H1 (cell line): ENCODE results near the gene CACNB2. TPM values are rescaled to one million over a fixed set of nuclear protein-coding genes. Genes with fewer than 3 reads are reported as not detected.

Experiments used
- CTCF ChIA-PET: fragments of 300-600 bp; sonication (Branson Sonifier 250); formaldehyde crosslinking; loops from one replicate; lab custom pipeline; 2021; ENCODE audit not compliant: partially characterized antibody; lab: Charles Lee
- POLR2A ChIA-PET: fragments of 300-600 bp; sonication (Branson Sonifier 250); formaldehyde crosslinking; loops from one replicate; lab custom pipeline; 2021; ENCODE audit warnings: inconsistent platforms; ENCODE audit not compliant: partially characterized antibody; lab: Charles Lee
- DNase-seq, 2 experiments: peaks; one replicate each; pipeline versions ENCODE4 v3.0.0 to v3.0.0-alpha.2; 2010 to 2022; ENCODE audit warnings: low spot score in 2 of 2, low read depth in 1 of 2, mixed read lengths in 1 of 2
- FAIRE-seq: peaks from 2 replicates; lab custom pipeline; 2011; peaks lifted over from hg19 to GRCh38; lab: Jason Lieb, UNC
- H2AFZ ChIP-seq: 2 replicates; pipeline ENCODE4 v1.8.1; 2012; ENCODE audit warnings: low read length, inconsistent platforms
- H2AK5ac ChIP-seq: 2 replicates; pipeline ENCODE4 v1.6.1; 2013; ENCODE audit warnings: low read depth, low read length
- H2BK120ac ChIP-seq: replicated peaks from 2 replicates; pipeline ENCODE3; 2013; ENCODE audit warnings: low read depth, low read length, inconsistent platforms
- H2BK12ac ChIP-seq: 2 replicates; pipeline ENCODE4 v1.6.1; 2013; ENCODE audit warnings: low read depth, low read length
- H2BK15ac ChIP-seq: 2 replicates; pipeline ENCODE4 v1.6.1; 2013; ENCODE audit warnings: low read length
- H2BK20ac ChIP-seq: 2 replicates; pipeline ENCODE4 v1.6.1; 2013; ENCODE audit warnings: low read length
- H2BK5ac ChIP-seq: 2 replicates; pipeline ENCODE4 v1.6.1; 2013; ENCODE audit warnings: low read depth, low read length
- H3K14ac ChIP-seq: 2 replicates; pipeline ENCODE4 v1.6.1; 2013; ENCODE audit warnings: inconsistent platforms; ENCODE audit not compliant: insufficient read length
- H3K18ac ChIP-seq: 2 replicates; pipeline ENCODE4 v1.6.1; 2013; ENCODE audit warnings: low read length; ENCODE audit errors: extremely low read depth
- H3K23ac ChIP-seq: 2 replicates; pipeline ENCODE4 v1.6.1; 2013; ENCODE audit warnings: inconsistent platforms; ENCODE audit not compliant: insufficient read length
- H3K23me2 ChIP-seq: 2 replicates; pipeline ENCODE4 v1.6.1; 2013; ENCODE audit warnings: low read depth, low read length
- H3K27ac ChIP-seq: 2 replicates; pipeline ENCODE4 v1.6.1; 2011; ENCODE audit warnings: low read depth, low read length, inconsistent platforms
- H3K27me3 ChIP-seq, 4 experiments: replicated peaks in 1 of 4; 1 replicate in 1 of 4; 2 replicates in 3 of 4; pipeline versions ENCODE4 v1.6.1 to v1.8.1; 2011 to 2013; ENCODE audit warnings: low read length in 3 of 4, mild to moderate bottlenecking in 3 of 4, inconsistent platforms in 2 of 4, mixed read lengths in 2 of 4, moderate library complexity in 1 of 4; ENCODE audit not compliant: control insufficient read depth in 3 of 4, insufficient read depth in 3 of 4; ENCODE audit errors: extremely low read depth in 1 of 4
- H3K36me3 ChIP-seq, 4 experiments: 2 replicates each; pipeline versions ENCODE4 v1.6.1 to v1.8.1; 2011 to 2013; ENCODE audit warnings: mild to moderate bottlenecking in 4 of 4, low read length in 3 of 4, moderate library complexity in 2 of 4, control low read depth in 1 of 4, inconsistent platforms in 1 of 4; ENCODE audit not compliant: insufficient read depth in 4 of 4, control insufficient read depth in 2 of 4
- H3K4ac ChIP-seq: replicated peaks from 2 replicates; pipeline ENCODE3; 2013; ENCODE audit warnings: low read length, low read depth, mixed read lengths, inconsistent platforms; ENCODE audit not compliant: insufficient read length
- H3K4me1 ChIP-seq, 4 experiments: replicated peaks in 1 of 4; 1 replicate in 1 of 4; 2 replicates in 3 of 4; pipeline versions ENCODE4 v1.6.1 to v1.8.1; 2011 to 2013; ENCODE audit warnings: low read length in 3 of 4, inconsistent platforms in 2 of 4, mixed read lengths in 1 of 4; ENCODE audit not compliant: insufficient read depth in 4 of 4, control insufficient read depth in 3 of 4
- H3K4me2 ChIP-seq, 2 experiments: 2 replicates each; pipeline versions ENCODE4 v1.6.1 to v1.8.1; 2011 to 2013; ENCODE audit warnings: low read depth in 2 of 2, low read length in 2 of 2, control low read depth in 1 of 2, inconsistent platforms in 1 of 2, mild to moderate bottlenecking in 1 of 2; ENCODE audit not compliant: insufficient read depth in 1 of 2
- H3K4me3 ChIP-seq, 4 experiments: fragments of 200-600, 300-600 bp in 1 of 4; sonication (generic), shearing (Covaris generic), sonication (Bioruptor Twin) in 1 of 4; 2 replicates each; pipeline versions ENCODE4 v1.5.1 to v1.8.1; 2011 to 2016; ENCODE audit warnings: low read length in 4 of 4, low read depth in 3 of 4, control low read depth in 2 of 4, inconsistent platforms in 2 of 4, mild to moderate bottlenecking in 2 of 4, mixed read lengths in 1 of 4, moderate library complexity in 1 of 4; ENCODE audit not compliant: insufficient read depth in 2 of 4; ENCODE audit errors: extremely low read depth in 1 of 4
- H3K56ac ChIP-seq: replicated peaks from 2 replicates; pipeline ENCODE3; 2013; ENCODE audit warnings: low read depth, mild to moderate bottlenecking, mixed read lengths, low read length, inconsistent platforms; ENCODE audit not compliant: insufficient read length
- H3K79me1 ChIP-seq: 2 replicates; pipeline ENCODE4 v1.6.1; 2013; ENCODE audit warnings: low read depth, low read length, control low read depth
- H3K79me2 ChIP-seq, 2 experiments: 2 replicates each; pipeline versions ENCODE4 v1.6.1 to v1.8.1; 2012 to 2013; ENCODE audit warnings: low read length in 2 of 2, mild to moderate bottlenecking in 2 of 2, inconsistent platforms in 1 of 2; ENCODE audit not compliant: insufficient read depth in 2 of 2, control insufficient read depth in 1 of 2
- H3K9ac ChIP-seq, 4 experiments: replicated peaks in 1 of 4; 1 replicate in 1 of 4; 2 replicates in 3 of 4; pipeline versions ENCODE4 v1.6.1 to v1.8.1; 2011 to 2013; ENCODE audit warnings: low read depth in 3 of 4, low read length in 3 of 4, control low read depth in 2 of 4, mild to moderate bottlenecking in 2 of 4, moderate library complexity in 2 of 4, inconsistent platforms in 1 of 4; ENCODE audit errors: extremely low read depth in 1 of 4
- H3K9me3 ChIP-seq, 2 experiments: 2 replicates each; pipeline versions ENCODE4 v1.6.1 to v1.8.1; 2012 to 2013; ENCODE audit warnings: mild to moderate bottlenecking in 2 of 2, moderate library complexity in 2 of 2, control low read depth in 1 of 2, inconsistent platforms in 1 of 2, low read depth in 1 of 2, low read length in 1 of 2, mixed read lengths in 1 of 2; ENCODE audit not compliant: insufficient read depth in 2 of 2
- H4K20me1 ChIP-seq, 2 experiments: replicated peaks in 1 of 2; 2 replicates each; pipeline versions ENCODE3 to v1.8.1; 2011 to 2013; ENCODE audit warnings: inconsistent platforms in 2 of 2, low read length in 2 of 2, mild to moderate bottlenecking in 1 of 2; ENCODE audit not compliant: insufficient read depth in 2 of 2, control insufficient read depth in 1 of 2
- H4K5ac ChIP-seq: 2 replicates; pipeline ENCODE4 v1.6.1; 2013; ENCODE audit warnings: low read length, low read depth, mixed read lengths, inconsistent platforms; ENCODE audit not compliant: insufficient read length
- H4K8ac ChIP-seq: 2 replicates; pipeline ENCODE4 v1.8.0; 2013; ENCODE audit warnings: mild to moderate bottlenecking, moderate library complexity, low read length, inconsistent platforms; ENCODE audit not compliant: insufficient read depth; ENCODE audit errors: extremely low read depth
- H4K91ac ChIP-seq: replicated peaks from 2 replicates; pipeline ENCODE3; 2013; ENCODE audit warnings: low read length, mixed read lengths, inconsistent platforms; ENCODE audit not compliant: insufficient read length
- ATF2 ChIP-seq: IDR thresholded peaks from 2 replicates; pipeline ENCODE4 v1.6.1; 2012; ENCODE audit warnings: low read length, inconsistent platforms
- CBX8 ChIP-seq: fragments of 300-800, 300-1000 bp; sonication (generic); IDR thresholded peaks from 2 replicates; pipeline ENCODE4 v1.7.1; 2016; ENCODE audit warnings: low read depth, low read length, borderline replicate concordance
- GABPA ChIP-seq: IDR thresholded peaks from 2 replicates; pipeline ENCODE4 v1.6.1; 2011; ENCODE audit warnings: mild to moderate bottlenecking, low read length, moderate library complexity, borderline replicate concordance; ENCODE audit not compliant: insufficient read depth
- NRF1 ChIP-seq: IDR thresholded peaks from 2 replicates; pipeline ENCODE4 v1.6.1; 2011; ENCODE audit warnings: mild to moderate bottlenecking, low read depth, low read length, improper control_type of control experiment
- PHF8 ChIP-seq: fragments of 200-600 bp; sonication (generic); conservative IDR thresholded peaks from 2 replicates; pipeline ENCODE4 v1.7.1; 2012; ENCODE audit warnings: low read depth, mild to moderate bottlenecking, inconsistent platforms, low read length, moderate library complexity
- RXRA ChIP-seq: IDR thresholded peaks from 2 replicates; pipeline ENCODE4 v1.6.1; 2011; ENCODE audit warnings: low read depth, mild to moderate bottlenecking, low read length, moderate library complexity; ENCODE audit not compliant: insufficient read depth
- TAF1 ChIP-seq: IDR thresholded peaks from 2 replicates; pipeline ENCODE4 v1.6.1; 2011; ENCODE audit warnings: mild to moderate bottlenecking, low read depth, low read length
- WGBS, 2 experiments: shearing (Covaris generic) in 1 of 2; methylation state at CpG; one replicate each; pipeline versions ENCODE4 v1.1.6 to v1.1.7; 2013 to 2015; ENCODE audit warnings: low lambda C conversion rate in 2 of 2, mixed read lengths in 2 of 2, inconsistent platforms in 1 of 2, low coverage in 1 of 2, missing lambda C conversion rate in 1 of 2; ENCODE audit not compliant: insufficient replicate concordance in 2 of 2, insufficient coverage in 1 of 2, insufficient read length in 1 of 2; ENCODE audit errors: extremely low coverage in 1 of 2, missing lambda C conversion rate in 1 of 2; 5-methylcytosine and 5-hydroxymethylcytosine counted together
- polyA plus RNA-seq, 7 experiments: library from polyadenylated mRNA; depleted of rRNA in 3 of 7; stranded (reverse) in 5 of 7; unstranded in 2 of 7; fragments of >200 nt in 5 of 7; fragments of 200-250 nt in 2 of 7; gene quantifications; 1 replicate in 5 of 7; 2 replicates in 1 of 7; 4 replicates in 1 of 7; pipeline versions ENCODE4 v1.2.1 to v1.2.3, GENCODE V29; 2011 to 2013; ENCODE audit warnings: missing spikeins in 2 of 7, mixed read lengths in 2 of 7
- total RNA-seq: library from RNA; stranded (reverse); fragmentation: NEBNext Ultra II Directional; extraction: Animal tissue kit (Norgen Biotek cat#: 25700); gene quantifications from 2 replicates; pipeline ENCODE4 v1.2.1, GENCODE V29; 2021

The CACNB2 gene
- total and polyA plus RNA-seq, 2 of the 8 experiments (the other 6 are each of a cell fraction or from before 2014, with no cell fraction given) = 2.4 to 3.2 TPM

- no peak for FAIRE-seq
- H3K56ac ChIP-seq = no peak overlapping the region
- H4K8ac ChIP-seq = no peak overlapping the region
- no peaks in the 10 kb centered on the region for H3K9me3 ChIP-seq
- H2BK20ac ChIP-seq = no peak overlapping the region
- no peak overlapping the region for H2BK12ac ChIP-seq
- no peak overlapping the region for H3K4ac ChIP-seq
- no peaks in the 10 kb centered on the region for H4K20me1 ChIP-seq
- H2BK15ac ChIP-seq = no peak overlapping the region
- no peak overlapping the region for H3K23ac ChIP-seq
- no peak for DNase-seq
- H3K27me3 ChIP-seq = no peaks in the 10 kb centered on the region
- 78% methylated on average over 2 of the region's 2 CpGs; no CpG with 5 or more reads in 1 of the 2 experiments for WGBS, 2 experiments
- POLR2A ChIA-PET = no interaction called here
- H3K27ac ChIP-seq = no peak overlapping the region
- H3K4me3 ChIP-seq = no peak overlapping the region
- no peaks in the 10 kb centered on the region for H3K79me1 ChIP-seq
- no peaks in the 10 kb centered on the region for H3K36me3 ChIP-seq
- TF ChIP-seq CBX8 (no peak), RXRA (no peak), NRF1 (no peak), PHF8 (no peak), ATF2 (no peak), TAF1 (no peak), GABPA (no peak)
- no peak overlapping the region for H2AFZ ChIP-seq
- no peaks in the 10 kb centered on the region for H3K79me2 ChIP-seq
- no peak overlapping the region for H4K5ac ChIP-seq
- H2BK120ac ChIP-seq = no peak overlapping the region
- H3K14ac ChIP-seq = no peak overlapping the region
- no peak overlapping the region for H3K9ac ChIP-seq
- CTCF ChIA-PET = interaction anchor here (0.8 kb wide), 1 partner anchor 29 kb away, joined by 4 read pairs; no protein-coding TSS in a partner anchor
- H3K4me2 ChIP-seq = no peak overlapping the region
- H2AK5ac ChIP-seq = no peak overlapping the region
- H3K4me1 ChIP-seq = no peaks in the 10 kb centered on the region
- H3K23me2 ChIP-seq = no peaks in the 10 kb centered on the region
- no peak overlapping the region for H4K91ac ChIP-seq
- no peak overlapping the region for H3K18ac ChIP-seq
- no peak overlapping the region for H2BK5ac ChIP-seq
Measured at GRCh38 chr10:18282094-18282493, 141.9 kb downstream of the CACNB2 start.
